ENCODE results near the gene PSMD1. TPM values are rescaled to one million over a fixed set of nuclear protein-coding genes. Genes with fewer than 3 reads are reported as not detected.

Gene PSMD1
- total RNA-seq, 4 donors from 2014 or later = 24.3 to 85.3 (median 74.7) TPM

GRCh38 chr2:231212329-231212845 is 155.7 kb downstream of the PSMD1 start:
- no peaks in the 10 kb centered on the region for H3K27me3 ChIP-seq
- in situ Hi-C loops (cut with MboI; ENCODE audit: low pct_ligation_motif_present in 1 of 4, low pct_unique_long_range_greater_than_20kb in 1 of 4, low sequenced_read_pairs in 3 of 4) (loop anchor here in 1 of 4 donors (25.0 kb wide), 1 partner anchor 225 kb away; no protein-coding TSS in a partner anchor), intact Hi-C loops (cut with DNase I; ENCODE audit: low total_unique reads) (no loop called here)
- peaks cover 0 to 7% (median 0%) of the 10 kb centered on the region in 4 donors for H3K36me3 ChIP-seq
- H3K27ac ChIP-seq = peak overlapping the region in 3 of 4 donors; percentile 22 to 50 (median 33)
- no peaks in the 10 kb centered on the region for H3K9me3 ChIP-seq
- no peak for DNase-seq
- H3K4me1 ChIP-seq = no peaks in the 10 kb centered on the region
- H3K4me3 ChIP-seq = no peak overlapping the region
- TF ChIP-seq CTCF (IDR thresholded peaks at IDR 0.05) (no peak), POLR2A (IDR thresholded peaks at IDR 0.05) (no peak), POLR2AphosphoS5 (IDR thresholded peaks at IDR 0.05) (no peak), EP300 (IDR thresholded peaks at IDR 0.05; ENCODE audit: low read depth) (no peak)
- 88 to 100% methylated on average over 2 to 6 of the region's 6 CpGs for WGBS, 2 donors (ENCODE audit: low coverage in 1 of 2)

DNA sequence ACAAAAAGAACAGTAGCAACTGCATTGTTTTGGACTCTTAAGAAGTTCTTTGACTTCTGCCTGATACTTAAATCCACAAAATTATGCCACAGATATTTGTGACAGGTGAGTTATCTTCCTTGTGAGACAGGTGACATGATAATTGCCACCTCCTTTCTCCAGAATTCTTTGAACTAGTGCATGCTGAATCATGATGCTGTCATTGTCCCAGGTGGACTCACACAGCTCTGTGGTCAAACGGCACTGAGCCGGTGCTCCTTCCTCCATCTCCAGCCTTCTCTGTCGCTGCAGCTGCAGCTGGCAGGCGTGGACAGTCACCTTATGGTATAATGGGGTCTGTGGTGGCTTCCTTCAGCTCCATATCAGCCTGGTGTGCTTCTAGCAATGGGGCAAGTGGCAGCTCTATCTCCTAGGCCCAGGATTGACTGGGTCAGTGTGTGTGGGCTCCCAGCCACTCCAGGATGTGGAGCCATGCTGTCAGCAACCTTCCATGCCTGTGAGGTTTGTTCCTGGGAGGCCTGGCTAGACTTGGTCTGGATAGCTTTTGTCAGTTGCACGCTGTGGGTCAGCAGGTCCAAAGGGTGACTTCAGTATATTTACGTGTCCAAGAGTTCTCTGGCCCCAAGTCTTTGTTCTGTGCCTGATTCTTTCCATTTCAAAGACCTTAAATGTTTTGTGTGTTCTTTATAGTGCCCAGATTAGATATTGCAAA is 157.4 kb downstream of the PSMD1 start:
- Histone ChIP-seq H3K36me3 (peaks cover 0 to 7% (median 0%) of the 10 kb centered on the region in 4 donors), H3K27ac (no peak overlapping the region), H3K9me3 (no peaks in the 10 kb centered on the region), H3K4me3 (no peak overlapping the region), H3K4me1 (no peaks in the 10 kb centered on the region), H3K27me3 (no peaks in the 10 kb centered on the region)
- WGBS, 2 donors (ENCODE audit: low coverage in 1 of 2) = 87% methylated on average over 6 of the region's 6 CpGs; no CpG with 5 or more reads in 1 of the 2 donors
- no peak for DNase-seq
- in situ Hi-C loops (cut with MboI; ENCODE audit: low pct_ligation_motif_present in 1 of 4, low pct_unique_long_range_greater_than_20kb in 1 of 4, low sequenced_read_pairs in 3 of 4) (loop anchor here in 1 of 4 donors (25.0 kb wide), 1 partner anchor 223 kb away; no protein-coding TSS in a partner anchor), intact Hi-C loops (cut with DNase I; ENCODE audit: low total_unique reads) (no loop called here)
- no peak for TF ChIP-seq EP300 (IDR thresholded peaks at IDR 0.05; ENCODE audit: low read depth)
- no peak for TF ChIP-seq POLR2AphosphoS5 (IDR thresholded peaks at IDR 0.05)
- TF ChIP-seq CTCF (IDR thresholded peaks at IDR 0.05) = no peak
- TF ChIP-seq POLR2A (IDR thresholded peaks at IDR 0.05) = no peak

- no peak for DNase-seq
- Histone ChIP-seq H3K36me3 (peaks cover 0 to 7% (median 0%) of the 10 kb centered on the region in 4 donors), H3K27ac (peak overlapping the region in 2 of 4 donors; percentile 84 to 85), H3K4me3 (no peak overlapping the region), H3K27me3 (no peaks in the 10 kb centered on the region), H3K9me3 (no peaks in the 10 kb centered on the region), H3K4me1 (peaks cover 7 to 19% (median 12%) of the 10 kb centered on the region in 4 donors)
- intact Hi-C loops (cut with DNase I; ENCODE audit: low total_unique reads) (no loop called here), in situ Hi-C loops (cut with MboI; ENCODE audit: low pct_ligation_motif_present in 1 of 4, low pct_unique_long_range_greater_than_20kb in 1 of 4, low sequenced_read_pairs in 3 of 4) (loop anchor here in 1 of 4 donors (25.0 kb wide), 1 partner anchor 219 kb away; no protein-coding TSS in a partner anchor)
- WGBS, 2 donors (ENCODE audit: low coverage in 1 of 2) = 87 to 93% methylated on average over 3 of the region's 3 CpGs
- TF ChIP-seq POLR2AphosphoS5 (IDR thresholded peaks at IDR 0.05) (no peak), EP300 (IDR thresholded peaks at IDR 0.05; ENCODE audit: low read depth) (no peak), POLR2A (IDR thresholded peaks at IDR 0.05) (no peak), CTCF (IDR thresholded peaks at IDR 0.05) (no peak)
These were observed 161.7 kb downstream of the PSMD1 start for GRCh38 chr2:231218366-231218765.

- H3K4me1 ChIP-seq = peaks cover 10 to 29% (median 20%) of the 10 kb centered on the region in 4 donors
- WGBS, 2 donors (ENCODE audit: low coverage in 1 of 2) = 90 to 95% methylated on average over 3 of the region's 3 CpGs
- intact Hi-C loops (cut with DNase I; ENCODE audit: low total_unique reads) = no loop called here
- no peak for DNase-seq
- H3K27me3 ChIP-seq = no peaks in the 10 kb centered on the region
- H3K27ac ChIP-seq = peak overlapping the region in 2 of 4 donors; percentile 84 to 85
- no peak overlapping the region for H3K4me3 ChIP-seq
- in situ Hi-C loops (cut with MboI; ENCODE audit: low pct_ligation_motif_present in 1 of 4, low pct_unique_long_range_greater_than_20kb in 1 of 4, low sequenced_read_pairs in 3 of 4) = loop anchor here in 1 of 4 donors (25.0 kb wide), 1 partner anchor 218 kb away; no protein-coding TSS in a partner anchor
- no peak for TF ChIP-seq EP300 (IDR thresholded peaks at IDR 0.05; ENCODE audit: low read depth)
- TF ChIP-seq POLR2AphosphoS5 (IDR thresholded peaks at IDR 0.05) = no peak
- TF ChIP-seq POLR2A (IDR thresholded peaks at IDR 0.05) = no peak
- no peak for TF ChIP-seq CTCF (IDR thresholded peaks at IDR 0.05)
- no peaks in the 10 kb centered on the region for H3K9me3 ChIP-seq
- H3K36me3 ChIP-seq = peaks cover 0 to 7% (median 0%) of the 10 kb centered on the region in 4 donors
These were observed 162.6 kb downstream of the PSMD1 start for GRCh38 chr2:231219289-231219688.
